Stimulated activated CD8-positive, alpha-beta memory T cell treated with anti-CD3 and anti-CD28 coated beads, Interleukin-7, amount 100 ng/mL, for 4 hours (primary cell): ENCODE results near the gene VSTM4.

ENCODE experiments used
- DNase-seq, 2 donors: peaks; one replicate each; pipeline ENCODE4 v3.0.0-alpha.2; 2020; ENCODE audit warnings: low read depth in 2 of 2

Gene VSTM4

DNA sequence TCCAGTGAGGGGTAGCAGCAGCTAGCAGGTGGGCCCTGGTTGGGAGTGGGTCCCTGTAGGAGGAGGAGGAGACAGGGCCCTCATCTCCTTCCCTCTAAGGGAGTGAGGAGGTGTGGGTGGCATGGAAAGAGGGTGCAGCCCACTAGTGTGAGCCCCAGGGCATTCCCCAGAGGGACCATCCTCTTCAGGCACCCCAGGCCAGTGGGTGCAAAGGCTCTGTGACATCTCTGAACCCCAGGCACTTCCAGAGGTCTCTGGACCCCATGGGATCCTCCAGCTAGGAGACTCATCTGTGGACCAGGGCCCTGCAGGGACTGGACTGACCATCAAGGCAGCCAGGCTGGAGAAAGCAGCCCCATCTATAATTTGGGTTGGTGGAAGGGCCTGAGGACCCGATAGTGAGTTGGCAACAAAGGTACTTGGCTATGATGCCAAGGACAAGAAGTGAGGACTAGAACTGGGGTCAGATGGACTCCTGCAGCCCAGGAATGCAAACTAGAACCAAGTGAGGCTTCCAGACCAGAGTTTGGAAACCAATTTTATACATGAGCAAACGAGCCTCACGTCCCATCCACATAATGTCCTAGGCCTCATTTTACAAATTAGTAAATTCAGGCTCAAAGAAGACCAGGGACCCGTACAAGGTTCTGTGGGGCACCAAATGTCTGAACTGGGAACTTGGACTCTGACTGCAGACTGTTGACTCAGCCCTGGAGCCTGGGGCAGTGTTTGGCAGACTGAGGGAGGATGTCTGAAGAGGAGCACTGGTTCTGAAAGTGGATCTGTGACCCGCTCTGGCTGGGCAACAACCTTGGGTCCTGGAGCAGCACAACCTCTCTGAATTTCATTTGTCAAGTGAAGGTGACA is 1.4 kb upstream of the VSTM4 start:
- DNase-seq, result no peak

DNA sequence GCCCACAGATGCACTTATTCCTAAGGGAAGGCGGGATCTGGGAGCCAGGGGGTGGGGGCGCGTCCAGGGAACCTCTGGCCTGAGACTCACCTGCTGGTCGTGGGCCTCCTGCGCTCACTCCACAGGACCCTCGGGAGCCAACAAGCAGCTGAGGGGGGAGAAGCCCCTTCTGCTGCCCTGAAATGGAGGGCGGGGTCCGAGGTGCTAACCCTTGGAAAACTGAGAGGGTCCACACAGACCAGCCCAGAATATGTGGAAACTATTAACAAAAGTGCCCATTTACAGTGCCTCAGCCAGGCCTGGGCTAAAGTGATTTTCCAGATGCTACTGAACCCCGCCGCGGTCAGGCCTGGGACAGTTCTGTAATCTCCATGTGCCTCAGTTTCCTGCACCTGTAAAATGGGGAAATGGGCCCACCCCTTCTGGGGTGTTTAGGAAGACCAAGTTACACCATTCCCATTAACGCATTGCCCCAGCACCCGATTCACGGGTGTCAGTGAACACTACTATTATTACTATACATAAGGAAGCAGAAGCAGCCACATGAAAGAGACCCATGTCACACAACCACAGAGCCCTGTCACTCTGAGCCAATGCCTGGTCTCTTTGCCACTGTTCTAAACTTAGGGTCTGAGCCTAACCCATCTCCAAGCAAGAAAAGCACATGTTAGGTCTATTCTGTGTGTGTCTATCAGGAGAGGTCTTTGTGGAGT is 630 bp upstream of the VSTM4 start:
- DNase-seq, result no peak

GRCh38 chr10:49114718-49115014 is 656 bp downstream of the VSTM4 start:
- DNase-seq, result no peak

DNA sequence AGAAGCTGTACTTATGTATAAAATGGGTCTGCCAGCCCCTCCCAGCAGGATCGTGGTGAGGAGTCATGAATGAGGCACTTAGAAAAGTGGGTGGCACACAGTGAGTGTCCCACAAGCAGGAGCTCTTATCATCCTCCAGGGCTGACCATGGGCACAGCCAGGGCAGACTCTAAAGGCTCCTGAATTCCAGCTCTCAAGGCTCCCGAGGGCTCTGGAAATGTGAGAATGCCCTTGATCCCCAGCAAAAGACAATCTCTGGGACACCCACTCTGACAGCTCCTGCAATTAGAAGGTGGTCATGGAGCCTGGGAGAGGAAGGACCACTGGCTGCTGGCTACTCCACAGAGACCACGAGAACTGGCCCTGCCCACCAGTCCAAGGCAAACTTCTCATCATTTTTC is 1.6 kb downstream of the VSTM4 start:
- DNase-seq, result no peak

DNA sequence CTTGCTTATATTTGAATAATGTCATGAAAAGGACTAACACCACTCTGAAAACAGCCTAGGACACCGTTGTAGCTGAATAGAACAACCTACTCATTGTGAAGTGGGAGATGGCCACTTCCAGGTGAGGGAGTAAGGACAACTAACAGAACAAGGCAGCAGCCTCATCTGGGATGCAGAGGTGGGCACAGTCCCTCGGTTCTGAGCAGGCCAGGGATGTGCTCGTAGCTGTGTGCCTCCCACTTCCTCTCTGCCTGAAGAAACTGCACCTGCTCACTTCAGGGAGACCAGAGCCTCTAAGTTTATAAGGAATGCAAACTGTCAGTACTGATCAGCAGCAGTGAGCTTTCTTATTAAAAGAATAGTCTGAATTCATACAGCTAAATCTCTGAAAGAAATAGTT is 2.5 kb downstream of the VSTM4 start:
- no peak for DNase-seq

DNA sequence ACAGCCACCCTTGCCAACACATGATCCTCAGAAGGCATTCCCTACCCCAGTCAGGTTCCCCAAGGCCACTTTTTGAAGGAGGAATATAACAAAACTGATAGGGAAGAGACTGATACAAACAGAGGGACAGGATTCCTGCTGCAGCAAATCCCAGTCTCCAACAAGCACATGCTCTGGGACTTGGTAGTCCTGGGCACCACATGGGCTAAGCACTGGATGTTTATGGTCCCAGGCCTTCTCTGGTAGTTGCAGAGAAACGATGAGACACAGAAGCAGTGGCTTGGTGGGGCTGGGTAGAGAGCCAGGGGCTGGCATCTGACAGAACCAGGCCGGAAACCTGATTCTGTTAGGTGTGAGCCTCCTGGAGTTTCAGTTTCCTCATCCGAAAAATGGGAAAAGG is 3.2 kb downstream of the VSTM4 start:
- no peak for DNase-seq

DNA sequence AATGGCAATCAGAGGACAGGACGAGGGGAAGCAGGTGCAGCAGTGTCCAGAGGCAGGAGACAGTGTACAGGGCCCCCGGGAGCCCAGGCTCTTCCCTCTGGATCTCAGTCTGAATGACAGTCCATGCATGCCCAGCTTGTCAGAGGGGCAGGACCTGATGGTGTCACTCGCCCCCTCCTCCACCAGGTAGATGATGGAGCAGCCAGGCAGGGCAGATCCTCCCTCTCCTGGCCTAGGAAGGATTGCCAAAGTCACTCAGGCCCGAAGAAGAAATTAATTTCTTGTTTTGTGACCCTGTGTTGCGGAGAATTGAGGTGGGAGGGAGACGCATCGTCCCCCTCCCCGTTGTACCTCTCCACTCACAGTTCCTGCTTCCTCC is 4.0 kb downstream of the VSTM4 start:
- DNase-seq, result no peak

DNA sequence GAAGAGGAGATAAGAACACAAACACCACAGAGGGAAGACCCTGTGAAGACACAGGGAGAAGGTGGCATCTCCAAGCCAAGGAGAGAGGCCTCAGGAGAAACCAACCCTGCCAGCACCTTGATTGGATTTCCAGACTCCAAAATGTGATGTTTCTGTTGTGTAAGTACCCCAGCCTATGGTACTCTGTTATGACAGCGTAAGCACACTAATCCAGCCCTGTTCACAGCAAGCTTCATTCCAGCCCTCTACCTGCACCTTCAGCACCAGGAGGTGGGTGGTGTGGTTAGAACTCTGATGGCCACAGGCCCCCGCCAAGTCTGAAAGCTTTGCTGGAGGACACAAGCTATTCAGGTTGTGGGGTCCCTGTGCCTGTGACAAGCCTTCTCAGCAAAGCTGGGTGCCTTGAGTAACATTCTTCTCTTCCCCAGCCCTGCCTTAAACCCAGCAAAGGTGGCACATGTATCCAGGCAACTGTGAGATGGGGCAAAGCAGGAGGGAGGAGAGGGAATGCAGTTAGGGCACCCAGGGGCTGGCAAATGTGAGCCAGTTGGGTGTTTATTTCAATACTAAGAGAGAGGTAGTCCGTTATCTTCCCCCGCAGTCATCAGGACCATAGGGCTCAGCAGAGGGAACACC is 4.5 kb downstream of the VSTM4 start:
- DNase-seq, result no peak

- DNase-seq, result no peak
Observed at GRCh38 chr10:49109669-49110340, 5.5 kb downstream of the VSTM4 start.

- DNase-seq, result no peak
Observed at GRCh38 chr10:49108656-49109055, 6.7 kb downstream of the VSTM4 start.

GRCh38 chr10:49107887-49108267 is 7.4 kb downstream of the VSTM4 start:
- DNase-seq, result no peak

GRCh38 chr10:49107111-49107886 is 8.0 kb downstream of the VSTM4 start:
- DNase-seq, result no peak

DNA sequence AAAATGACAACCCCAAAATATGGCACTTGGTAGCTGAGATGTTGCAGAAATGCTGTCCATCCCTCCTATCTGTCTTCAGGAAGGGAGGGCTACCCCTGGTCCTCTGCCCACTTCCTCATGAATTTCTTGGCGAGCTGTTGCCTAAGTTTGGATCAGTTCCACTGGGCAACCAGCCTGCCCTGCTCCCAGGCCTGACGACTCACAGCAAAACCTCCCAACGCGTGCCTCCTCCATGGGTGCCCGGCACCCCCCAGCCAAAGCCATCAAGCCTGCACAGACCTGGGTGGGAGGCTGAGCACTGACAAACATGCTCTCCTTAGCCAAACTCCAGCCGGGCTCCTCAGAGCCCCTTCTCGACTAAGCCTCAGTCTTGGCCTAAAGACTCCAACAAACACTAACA is 8.9 kb downstream of the VSTM4 start:
- no peak for DNase-seq

DNA sequence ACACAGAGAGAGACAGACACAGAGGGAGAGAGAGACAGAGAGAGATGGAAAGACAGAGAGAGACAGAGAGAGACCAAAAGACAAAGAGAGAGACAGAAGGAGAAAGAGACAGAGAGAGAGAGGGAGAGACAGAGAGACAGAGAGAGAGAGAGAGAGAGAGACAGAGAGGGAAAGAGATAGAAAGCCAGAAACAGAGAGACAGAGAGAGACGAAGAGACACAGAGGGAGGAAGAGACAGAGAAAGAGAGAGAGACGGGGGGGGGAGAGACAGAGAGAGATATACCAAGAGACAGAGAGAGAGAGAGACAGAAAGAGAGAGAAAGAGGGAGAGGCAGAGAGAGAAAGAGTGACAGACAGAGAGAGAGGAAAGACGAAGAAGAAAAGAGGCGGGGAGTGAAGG is 10.2 kb downstream of the VSTM4 start:
- DNase-seq, result no peak

DNA sequence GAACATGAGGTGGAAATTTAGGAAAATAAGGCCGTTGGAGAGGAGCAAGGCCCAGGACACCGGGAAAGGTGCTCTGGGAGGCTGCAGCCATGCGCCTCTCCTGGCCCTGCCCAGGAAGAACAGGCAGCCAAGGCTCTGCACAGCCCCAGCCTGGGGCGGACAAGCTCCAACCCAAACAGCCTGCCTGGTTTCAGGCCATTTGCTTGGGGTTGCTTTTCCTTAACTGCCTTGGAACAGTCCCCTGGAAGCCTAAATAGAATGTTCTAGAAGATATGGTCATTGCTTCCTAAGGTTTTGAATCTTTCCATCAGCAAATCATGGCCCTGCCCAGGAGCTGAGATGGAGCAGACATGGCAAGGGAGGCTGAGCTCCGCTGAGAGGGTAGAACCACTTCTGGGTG is 11.0 kb downstream of the VSTM4 start:
- DNase-seq, result no peak

DNA sequence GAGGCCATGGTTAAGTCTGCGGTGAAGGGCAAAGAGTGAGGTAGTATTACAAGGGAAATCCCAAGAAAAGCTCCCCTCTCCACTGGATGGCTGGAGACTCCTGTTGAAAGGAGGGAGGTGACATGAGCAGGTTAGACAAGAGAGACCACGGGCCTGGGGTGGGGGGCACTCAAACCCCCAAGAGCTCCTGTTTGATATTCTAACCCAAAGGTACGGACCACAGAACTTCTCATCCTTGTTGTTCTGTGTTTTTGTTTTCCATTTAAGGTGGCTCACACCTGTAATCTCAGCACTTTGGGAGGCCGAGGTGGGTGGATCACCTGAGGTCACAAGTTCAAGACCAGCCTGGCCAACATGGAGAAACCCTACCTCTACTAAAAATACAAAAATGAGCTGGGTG is 11.6 kb downstream of the VSTM4 start:
- no peak for DNase-seq

DNA sequence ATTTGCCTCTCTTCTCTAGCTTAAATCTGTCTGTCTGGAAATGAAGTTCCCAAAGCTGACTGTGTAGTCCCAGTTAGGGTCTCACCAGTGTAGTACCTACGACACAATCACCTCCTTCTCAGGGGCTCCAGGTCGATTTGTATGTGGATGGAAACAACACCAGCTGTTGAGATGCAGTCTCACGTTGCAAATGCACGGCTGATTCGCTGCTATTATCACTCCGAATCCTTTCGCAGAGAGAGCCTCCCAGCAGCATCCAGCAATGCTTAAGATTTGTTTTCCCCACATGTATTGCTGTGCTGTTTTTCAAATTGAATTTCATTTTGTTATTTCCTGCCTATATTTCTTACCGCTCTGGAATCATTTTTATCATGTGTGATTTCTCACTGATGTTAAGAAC is 16.3 kb downstream of the VSTM4 start:
- DNase-seq, result no peak

- no peak for DNase-seq
Observed at GRCh38 chr10:49096890-49097445, 18.4 kb downstream of the VSTM4 start.

GRCh38 chr10:49094646-49095045 is 20.7 kb downstream of the VSTM4 start:
- no peak for DNase-seq

- no peak for DNase-seq
Observed at GRCh38 chr10:49093922-49094321, 21.4 kb downstream of the VSTM4 start.

DNA sequence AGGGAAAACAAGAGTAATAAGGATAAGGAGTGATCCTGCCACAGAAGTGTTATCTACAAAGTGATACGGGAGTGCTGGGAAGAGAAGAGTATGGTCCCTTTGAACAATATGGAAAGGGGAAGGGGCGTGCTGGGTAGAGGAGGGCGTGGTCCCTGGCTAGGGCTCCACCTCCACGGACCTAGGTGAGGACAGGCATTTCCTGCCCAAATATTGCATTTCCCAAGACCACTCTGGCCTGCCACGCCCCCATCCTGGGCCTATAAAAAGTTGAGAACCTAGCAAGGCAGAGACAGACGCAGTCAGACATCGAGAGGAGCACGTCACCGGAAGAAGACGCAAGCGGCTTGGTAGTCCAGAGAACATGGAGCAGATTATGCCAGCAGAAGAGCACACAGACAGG is 22.8 kb downstream of the VSTM4 start:
- no peak for DNase-seq
